Muscle of leg (tissue), 11 donors: ENCODE results near the gene FTCDNL1. TPM values are rescaled to one million over a fixed set of nuclear protein-coding genes. Genes with fewer than 3 reads are reported as not detected.

Experiments used
- DNase-seq: peaks from one replicate; pipeline ENCODE4 v3.0.0; 2013
- H3K27ac ChIP-seq: one replicate; pipeline ENCODE4 v1.5.1; 2013; ENCODE audit warnings: mild to moderate bottlenecking, low read length, control low read depth
- H3K27me3 ChIP-seq: one replicate; pipeline ENCODE4 v1.6.1; 2013; ENCODE audit warnings: low read length; ENCODE audit not compliant: control insufficient read depth, insufficient read depth
- H3K36me3 ChIP-seq: one replicate; pipeline ENCODE4 v1.6.1; 2013; ENCODE audit warnings: low read length; ENCODE audit not compliant: control insufficient read depth, insufficient read depth
- H3K4me1 ChIP-seq: one replicate; pipeline ENCODE4 v1.6.1; 2013; ENCODE audit warnings: low read length; ENCODE audit not compliant: control insufficient read depth, insufficient read depth
- H3K4me3 ChIP-seq: one replicate; pipeline ENCODE4 v1.5.1; 2013; ENCODE audit warnings: low read length, control low read depth
- H3K9me3 ChIP-seq: replicated peaks from 2 replicates; pipeline ENCODE4 v1.6.1; 2013; ENCODE audit warnings: low read depth, low read length; ENCODE audit not compliant: control insufficient read depth
- WGBS: methylation state at CpG from one replicate; pipeline ENCODE4 v1.1.5; 2013; ENCODE audit warnings: missing lambda C conversion rate; ENCODE audit not compliant: insufficient coverage; 5-methylcytosine and 5-hydroxymethylcytosine counted together
- polyA plus RNA-seq, 8 donors: library from polyadenylated mRNA; unstranded; fragments of 120-200 nt; gene quantifications; one replicate each; pipeline versions ENCODE4 v1.2.1 to v1.2.3, GENCODE V29; 2013; ENCODE audit warnings: inconsistent platforms in 1 of 8, low replicate concordance in 1 of 8; ENCODE audit not compliant: insufficient read length in 8 of 8, insufficient read depth in 1 of 8
- total RNA-seq: library from RNA; stranded (reverse); fragments of 120-200 nt; gene quantifications from one replicate; pipeline ENCODE4 v1.2.4, GENCODE V29; 2013

The FTCDNL1 gene
- total and polyA plus RNA-seq, 9 donors: 1.4 to 4.4 (median 1.9) TPM

DNA sequence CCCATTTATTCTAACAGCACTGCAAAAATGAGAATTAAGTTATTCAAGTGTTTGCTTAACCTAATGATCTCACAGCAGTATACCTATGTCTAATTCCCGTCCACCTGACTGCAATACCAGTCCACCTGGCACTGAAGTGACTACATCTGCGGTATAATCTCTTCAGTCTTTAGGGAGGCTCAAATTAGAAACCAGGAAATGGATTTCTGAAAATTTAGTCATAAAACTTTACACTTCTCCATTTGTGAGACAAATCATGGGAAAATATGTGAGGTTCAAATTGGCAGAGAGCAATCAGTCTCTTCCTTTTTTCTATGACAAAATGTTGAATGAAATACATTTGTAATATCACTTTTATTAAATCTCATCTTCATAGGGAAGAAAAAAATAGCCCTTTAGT is 33.0 kb downstream of the FTCDNL1 start:
- Histone ChIP-seq H3K27me3 (no peaks in the 10 kb centered on the region), H3K36me3 (no peaks in the 10 kb centered on the region), H3K9me3 (no peaks in the 10 kb centered on the region), H3K4me1 (peaks cover 2% of the 10 kb centered on the region), H3K27ac (no peak overlapping the region), H3K4me3 (no peak overlapping the region)
- DNase-seq: no peak
- WGBS: no CpG with 5 or more reads among the region's 2 CpGs

GRCh38 chr2:199814817-199815211 is 36.2 kb downstream of the FTCDNL1 start:
- DNase-seq: no peak
- Histone ChIP-seq H3K4me1 (peaks cover 6% of the 10 kb centered on the region), H3K27ac (no peak overlapping the region), H3K9me3 (no peaks in the 10 kb centered on the region), H3K27me3 (no peaks in the 10 kb centered on the region), H3K36me3 (no peaks in the 10 kb centered on the region), H3K4me3 (no peak overlapping the region)

DNA sequence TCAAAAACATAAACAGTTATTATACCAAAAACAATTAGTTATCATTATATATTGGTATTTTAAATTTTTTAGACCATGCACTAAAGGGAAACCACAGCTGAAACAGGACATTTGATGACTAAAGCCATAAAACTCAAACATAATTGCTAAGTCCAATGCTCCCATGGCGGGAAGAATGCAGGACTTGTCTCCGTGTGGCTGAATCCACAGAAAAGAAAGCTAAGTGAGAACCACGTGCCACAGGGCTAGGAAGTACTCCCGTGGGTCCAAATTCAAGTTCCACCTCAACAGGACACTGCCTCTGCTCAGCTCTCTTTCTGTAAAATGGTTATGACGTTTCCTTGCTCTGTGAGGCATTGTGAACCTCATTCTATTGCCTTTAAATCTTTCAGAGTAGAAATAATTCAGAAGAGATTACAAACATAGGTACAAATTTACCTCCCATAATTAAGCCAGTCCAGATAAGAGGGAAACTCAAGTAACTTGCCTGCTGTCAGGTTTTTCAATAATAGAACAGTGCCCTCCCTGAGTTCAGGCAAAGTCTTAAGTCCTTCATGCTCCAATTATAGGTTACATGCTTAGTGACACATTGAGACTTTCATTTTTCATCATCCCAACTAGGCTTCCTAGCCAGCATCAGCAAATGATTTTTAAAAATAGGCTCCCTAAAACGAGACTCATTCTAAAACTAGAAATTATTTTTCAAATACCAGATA is 36.7 kb downstream of the FTCDNL1 start:
- Histone ChIP-seq H3K4me1 (peaks cover 6% of the 10 kb centered on the region), H3K27ac (peak overlapping the region; percentile 6), H3K9me3 (no peaks in the 10 kb centered on the region), H3K4me3 (no peak overlapping the region), H3K36me3 (no peaks in the 10 kb centered on the region), H3K27me3 (no peaks in the 10 kb centered on the region)
- WGBS: 67% methylated on average over 1 of the region's 6 CpGs
- no peak for DNase-seq

GRCh38 chr2:199812493-199812892 is 38.5 kb downstream of the FTCDNL1 start:
- 76% methylated on average over 4 of the region's 8 CpGs for WGBS
- Histone ChIP-seq H3K27me3 (no peaks in the 10 kb centered on the region), H3K4me1 (peaks cover 6% of the 10 kb centered on the region), H3K27ac (no peak overlapping the region), H3K4me3 (no peak overlapping the region), H3K36me3 (no peaks in the 10 kb centered on the region), H3K9me3 (no peaks in the 10 kb centered on the region)
- DNase-seq: no peak

DNA sequence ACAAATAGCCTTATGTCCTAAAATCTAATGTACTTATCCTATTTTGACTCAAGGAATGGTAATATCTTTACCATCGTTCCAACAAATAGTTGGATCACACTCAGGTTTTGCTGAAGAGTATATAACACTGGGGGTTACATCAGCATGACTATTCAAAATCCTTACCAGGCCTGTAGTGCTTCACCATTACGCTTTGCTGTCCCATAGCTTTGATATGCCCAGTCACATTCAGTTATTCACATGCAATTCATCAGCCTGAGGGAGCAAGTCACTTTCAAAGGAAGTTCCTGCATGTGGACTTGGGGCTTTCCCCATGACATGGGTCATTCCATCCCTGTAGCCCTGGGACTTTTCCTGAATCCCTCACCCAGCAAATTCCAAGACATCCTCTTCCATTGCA is 39.6 kb downstream of the FTCDNL1 start:
- no peaks in the 10 kb centered on the region for H3K36me3 ChIP-seq
- H3K9me3 ChIP-seq: no peaks in the 10 kb centered on the region
- no peak overlapping the region for H3K27ac ChIP-seq
- no peak for DNase-seq
- no peak overlapping the region for H3K4me3 ChIP-seq
- no peaks in the 10 kb centered on the region for H3K27me3 ChIP-seq
- peaks cover 6% of the 10 kb centered on the region for H3K4me1 ChIP-seq
- 64% methylated on average over 1 of the region's 2 CpGs for WGBS

DNA sequence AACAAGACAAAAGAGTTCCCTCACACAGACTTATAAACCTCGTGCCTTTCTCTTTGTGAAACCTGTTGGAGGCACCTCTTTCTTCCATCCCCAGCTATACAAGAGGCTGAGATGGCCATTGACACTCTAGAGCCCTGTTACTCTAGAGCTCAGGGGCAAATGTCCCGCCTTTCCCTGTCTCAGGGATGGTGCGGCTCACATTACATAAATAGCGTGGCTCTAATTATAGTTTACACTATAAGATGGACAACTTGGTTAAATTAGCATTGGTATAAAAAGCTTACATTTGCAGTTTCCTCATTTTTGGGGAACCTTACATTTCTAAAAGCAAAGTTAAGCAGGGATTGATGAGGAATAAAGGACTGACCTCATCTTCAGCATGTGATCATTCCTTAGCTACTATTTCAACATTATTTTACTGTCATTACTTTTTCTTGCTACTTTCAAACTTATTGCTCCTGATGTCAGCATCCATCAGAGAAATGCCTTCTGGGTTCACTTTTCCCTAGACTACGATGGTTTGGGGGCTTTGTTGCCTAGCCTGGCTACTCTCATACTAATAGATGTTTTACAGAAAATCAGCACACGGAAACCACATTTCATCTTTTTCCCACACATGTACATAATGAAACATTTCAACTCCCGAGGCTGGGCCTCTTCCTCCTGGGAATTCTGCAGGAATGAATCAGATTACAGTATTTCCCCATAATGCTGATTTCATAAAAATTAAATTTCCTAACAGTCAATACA is 40.4 kb downstream of the FTCDNL1 start:
- 35% methylated on average over 2 of the region's 7 CpGs for WGBS
- Histone ChIP-seq H3K27ac (no peak overlapping the region), H3K4me3 (no peak overlapping the region), H3K27me3 (no peaks in the 10 kb centered on the region), H3K36me3 (no peaks in the 10 kb centered on the region), H3K9me3 (no peaks in the 10 kb centered on the region), H3K4me1 (peaks cover 6% of the 10 kb centered on the region)
- DNase-seq: peak; percentile 46

DNA sequence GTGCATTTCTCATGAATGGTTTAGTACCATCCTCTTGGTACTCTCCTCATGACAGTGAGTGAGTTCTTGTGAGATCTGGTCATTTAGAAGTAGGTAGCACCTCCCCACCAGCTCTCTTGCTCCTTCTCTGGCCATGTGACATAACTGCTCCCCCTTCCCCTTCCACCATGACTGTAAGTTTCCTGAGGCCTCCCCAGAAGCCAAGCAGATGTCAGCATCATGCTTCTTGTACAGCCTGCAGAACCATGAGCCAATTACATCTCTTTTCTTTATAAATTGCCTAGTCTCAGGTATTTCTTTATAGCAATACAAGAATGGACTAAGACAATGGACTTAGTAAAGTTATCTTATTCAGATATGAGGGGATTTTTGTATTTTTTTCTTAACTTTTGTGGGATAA is 43.0 kb downstream of the FTCDNL1 start:
- H3K36me3 ChIP-seq: no peaks in the 10 kb centered on the region
- peaks cover 3% of the 10 kb centered on the region for H3K4me1 ChIP-seq
- no peak overlapping the region for H3K27ac ChIP-seq
- H3K4me3 ChIP-seq: no peak overlapping the region
- H3K9me3 ChIP-seq: no peaks in the 10 kb centered on the region
- no peak for DNase-seq
- no peaks in the 10 kb centered on the region for H3K27me3 ChIP-seq

DNA sequence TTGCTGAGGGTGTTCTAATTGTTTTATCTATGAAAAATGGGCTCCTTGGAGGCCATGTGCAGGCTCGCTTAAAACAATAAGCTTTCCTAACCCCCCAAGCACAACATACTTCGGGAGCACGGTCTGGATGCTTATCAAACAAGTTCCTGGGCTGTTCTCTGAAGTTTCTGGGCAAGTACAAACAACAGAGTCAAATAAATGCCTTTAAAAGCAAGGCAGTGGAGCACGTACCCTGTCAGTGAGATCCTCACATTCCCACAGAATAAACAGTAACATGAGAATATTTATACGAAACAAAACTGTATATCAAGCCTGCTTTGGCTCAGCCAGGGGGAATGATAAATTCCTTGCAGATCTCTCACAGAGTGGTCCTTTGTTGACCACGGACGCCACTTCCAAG is 44.8 kb downstream of the FTCDNL1 start:
- Histone ChIP-seq H3K36me3 (no peaks in the 10 kb centered on the region), H3K4me1 (peaks cover 4% of the 10 kb centered on the region), H3K27me3 (no peaks in the 10 kb centered on the region), H3K4me3 (no peak overlapping the region), H3K27ac (no peak overlapping the region), H3K9me3 (no peaks in the 10 kb centered on the region)
- 60% methylated on average over 3 of the region's 7 CpGs for WGBS
- no peak for DNase-seq

DNA sequence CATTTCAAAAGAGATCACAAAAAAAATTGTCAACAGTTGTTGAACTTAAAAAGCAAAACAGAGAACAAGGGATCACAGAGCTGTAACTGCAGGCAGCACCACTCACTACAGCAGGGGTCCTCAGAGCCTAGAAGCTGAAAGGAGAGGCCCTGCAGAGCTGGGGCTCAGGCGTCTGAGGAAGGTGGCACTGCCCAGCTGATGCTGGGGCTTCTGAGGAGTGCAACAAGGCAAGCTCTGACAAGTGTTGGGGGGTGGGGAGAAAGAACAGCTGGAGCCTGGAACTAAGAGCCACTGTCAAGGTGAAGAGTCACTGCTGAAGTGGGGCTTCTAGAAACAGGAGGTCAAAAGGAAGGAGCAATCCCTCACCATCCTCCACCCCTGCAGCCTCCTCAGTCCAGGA is 46.2 kb downstream of the FTCDNL1 start:
- H3K9me3 ChIP-seq: no peaks in the 10 kb centered on the region
- 33% methylated on average over 1 of the region's 1 CpG for WGBS
- no peak overlapping the region for H3K27ac ChIP-seq
- H3K36me3 ChIP-seq: no peaks in the 10 kb centered on the region
- no peak for DNase-seq
- H3K4me1 ChIP-seq: peaks cover 4% of the 10 kb centered on the region
- H3K4me3 ChIP-seq: no peak overlapping the region
- no peaks in the 10 kb centered on the region for H3K27me3 ChIP-seq

GRCh38 chr2:199798831-199799580 is 52.0 kb downstream of the FTCDNL1 start:
- H3K4me3 ChIP-seq: no peak overlapping the region
- H3K36me3 ChIP-seq: no peaks in the 10 kb centered on the region
- peak overlapping the region; percentile 74 for H3K27ac ChIP-seq
- peaks cover 14% of the 10 kb centered on the region for H3K4me1 ChIP-seq
- 67% methylated on average over 1 of the region's 10 CpGs for WGBS
- no peaks in the 10 kb centered on the region for H3K27me3 ChIP-seq
- H3K9me3 ChIP-seq: no peaks in the 10 kb centered on the region
- peak; percentile 88 for DNase-seq
